ENCODE results near the gene PODN. TPM values are rescaled to one million over a fixed set of nuclear protein-coding genes. Genes with fewer than 3 reads are reported as not detected.

PODN gene
- total RNA-seq, 1 experiment from 2014 or later = not detected

DNA sequence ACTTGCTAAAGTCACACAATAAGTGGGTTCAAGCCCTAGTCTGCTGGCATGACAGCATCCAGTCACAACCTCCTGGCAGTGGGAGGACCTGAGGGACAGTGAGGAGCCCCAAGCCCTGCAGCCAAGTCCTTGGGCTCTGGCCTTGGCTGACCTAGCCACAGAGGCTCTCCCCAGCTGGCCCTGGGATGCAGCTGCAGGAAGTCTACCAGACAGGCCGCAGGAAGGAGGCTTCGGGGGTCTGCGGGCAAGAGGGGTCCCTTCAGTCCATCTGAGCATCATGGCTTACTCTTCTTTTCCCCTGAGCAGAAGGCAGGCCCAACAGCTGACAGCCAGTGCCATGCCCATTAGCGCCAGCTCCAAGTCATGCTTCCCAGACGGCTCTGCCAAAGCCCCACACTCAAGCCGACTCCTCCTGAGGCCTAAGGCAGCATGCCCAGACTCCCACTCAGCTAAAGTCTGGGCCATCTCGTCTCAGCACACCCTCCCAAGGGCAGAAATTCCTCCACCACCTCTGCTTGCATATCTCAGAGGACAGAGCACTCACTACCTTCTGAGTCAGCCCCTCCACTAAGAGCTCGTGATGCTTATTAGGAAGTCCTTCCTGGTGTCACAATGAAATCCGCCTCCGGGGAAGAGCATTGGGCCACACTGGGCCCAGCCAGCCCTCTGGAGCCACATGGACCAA is 60.3 kb downstream of the PODN start:
- Histone ChIP-seq H4K20me1 (ENCODE audit: insufficient read depth) (no peaks in the 10 kb centered on the region), H3K27me3 (ENCODE audit: insufficient read depth, low read depth) (no peaks in the 10 kb centered on the region), H2AFZ (no peak overlapping the region), H3K79me2 (ENCODE audit: low read depth) (no peaks in the 10 kb centered on the region), H3K27ac (no peak overlapping the region), H3F3A (ENCODE audit: insufficient read depth, low read depth) (no peaks in the 10 kb centered on the region), H3K4me3 (no peak overlapping the region), H3K9me3 (ENCODE audit: insufficient read depth, low read depth) (no peaks in the 10 kb centered on the region), H3K4me2 (no peak overlapping the region), H3K4me1 (replicated peaks; ENCODE audit: insufficient read depth) (no peaks in the 10 kb centered on the region), H3K9me2 (ENCODE audit: insufficient read depth) (no peaks in the 10 kb centered on the region), H3K36me3 (ENCODE audit: low read depth) (no peaks in the 10 kb centered on the region)
- BruUV-seq (replicated peaks) = no TSS peak
- ChIA-PET POLR2A (ENCODE audit: unreplicated experiment) (interaction anchor here (0.7 kb wide), 1 partner anchor 191 kb away, joined by 4 read pairs; no protein-coding TSS in a partner anchor), CTCF (no interaction called here)
- intact Hi-C loops (cut with micrococcal nuclease; ENCODE audit: unreplicated experiment) = no loop called here
- DNase-seq = no peak
- no peak for TF ChIP-seq EZH2 (IDR thresholded peaks at IDR 0.05; ENCODE audit: low read depth)
- TF ChIP-seq, protein P1, sequence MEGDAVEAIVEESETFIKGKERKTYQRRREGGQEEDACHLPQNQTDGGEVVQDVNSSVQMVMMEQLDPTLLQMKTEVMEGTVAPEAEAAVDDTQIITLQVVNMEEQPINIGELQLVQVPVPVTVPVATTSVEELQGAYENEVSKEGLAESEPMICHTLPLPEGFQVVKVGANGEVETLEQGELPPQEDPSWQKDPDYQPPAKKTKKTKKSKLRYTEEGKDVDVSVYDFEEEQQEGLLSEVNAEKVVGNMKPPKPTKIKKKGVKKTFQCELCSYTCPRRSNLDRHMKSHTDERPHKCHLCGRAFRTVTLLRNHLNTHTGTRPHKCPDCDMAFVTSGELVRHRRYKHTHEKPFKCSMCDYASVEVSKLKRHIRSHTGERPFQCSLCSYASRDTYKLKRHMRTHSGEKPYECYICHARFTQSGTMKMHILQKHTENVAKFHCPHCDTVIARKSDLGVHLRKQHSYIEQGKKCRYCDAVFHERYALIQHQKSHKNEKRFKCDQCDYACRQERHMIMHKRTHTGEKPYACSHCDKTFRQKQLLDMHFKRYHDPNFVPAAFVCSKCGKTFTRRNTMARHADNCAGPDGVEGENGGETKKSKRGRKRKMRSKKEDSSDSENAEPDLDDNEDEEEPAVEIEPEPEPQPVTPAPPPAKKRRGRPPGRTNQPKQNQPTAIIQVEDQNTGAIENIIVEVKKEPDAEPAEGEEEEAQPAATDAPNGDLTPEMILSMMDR (conservative IDR thresholded peaks at IDR 0.05) = no peak

DNA sequence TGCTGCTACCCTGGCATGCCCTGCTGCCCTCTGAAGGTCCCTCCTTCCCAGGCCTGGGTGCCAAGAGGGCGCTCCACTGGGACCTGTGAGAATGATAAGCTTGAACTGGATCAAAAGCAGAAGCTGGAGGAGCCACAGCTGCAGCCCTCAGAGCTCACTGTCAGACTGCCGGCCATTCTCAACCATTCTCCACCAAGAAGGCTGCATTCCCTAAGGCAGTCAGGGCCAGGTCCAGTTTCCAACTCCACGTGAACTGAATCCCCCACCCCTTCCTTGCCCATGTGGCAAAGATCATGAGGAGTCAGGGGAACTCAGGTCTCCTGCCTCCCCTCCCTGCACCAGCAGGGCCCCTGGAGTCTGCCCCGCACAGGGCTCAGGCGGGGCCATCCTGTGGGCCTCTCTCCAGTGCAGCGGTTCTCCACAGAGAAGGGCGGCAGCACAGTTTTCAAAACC is 61.0 kb downstream of the PODN start:
- Histone ChIP-seq H3K9me2 (ENCODE audit: insufficient read depth) (no peaks in the 10 kb centered on the region), H3K4me3 (no peak overlapping the region), H2AFZ (no peak overlapping the region), H3K79me2 (ENCODE audit: low read depth) (no peaks in the 10 kb centered on the region), H3K36me3 (ENCODE audit: low read depth) (no peaks in the 10 kb centered on the region), H3K27ac (no peak overlapping the region), H3F3A (ENCODE audit: insufficient read depth, low read depth) (no peaks in the 10 kb centered on the region), H4K20me1 (ENCODE audit: insufficient read depth) (no peaks in the 10 kb centered on the region), H3K4me2 (no peak overlapping the region), H3K9me3 (ENCODE audit: insufficient read depth, low read depth) (no peaks in the 10 kb centered on the region), H3K4me1 (replicated peaks; ENCODE audit: insufficient read depth) (no peaks in the 10 kb centered on the region), H3K27me3 (ENCODE audit: insufficient read depth, low read depth) (no peaks in the 10 kb centered on the region)
- intact Hi-C loops (cut with micrococcal nuclease; ENCODE audit: unreplicated experiment) = no loop called here
- ChIA-PET POLR2A (ENCODE audit: unreplicated experiment) (interaction anchor here (0.7 kb wide), 1 partner anchor 192 kb away, joined by 4 read pairs; no protein-coding TSS in a partner anchor), CTCF (no interaction called here)
- DNase-seq = no peak
- no peak for TF ChIP-seq EZH2 (IDR thresholded peaks at IDR 0.05; ENCODE audit: low read depth)
- TF ChIP-seq, protein P1 (conservative IDR thresholded peaks at IDR 0.05) = no peak
- BruUV-seq (replicated peaks) = no TSS peak

DNA sequence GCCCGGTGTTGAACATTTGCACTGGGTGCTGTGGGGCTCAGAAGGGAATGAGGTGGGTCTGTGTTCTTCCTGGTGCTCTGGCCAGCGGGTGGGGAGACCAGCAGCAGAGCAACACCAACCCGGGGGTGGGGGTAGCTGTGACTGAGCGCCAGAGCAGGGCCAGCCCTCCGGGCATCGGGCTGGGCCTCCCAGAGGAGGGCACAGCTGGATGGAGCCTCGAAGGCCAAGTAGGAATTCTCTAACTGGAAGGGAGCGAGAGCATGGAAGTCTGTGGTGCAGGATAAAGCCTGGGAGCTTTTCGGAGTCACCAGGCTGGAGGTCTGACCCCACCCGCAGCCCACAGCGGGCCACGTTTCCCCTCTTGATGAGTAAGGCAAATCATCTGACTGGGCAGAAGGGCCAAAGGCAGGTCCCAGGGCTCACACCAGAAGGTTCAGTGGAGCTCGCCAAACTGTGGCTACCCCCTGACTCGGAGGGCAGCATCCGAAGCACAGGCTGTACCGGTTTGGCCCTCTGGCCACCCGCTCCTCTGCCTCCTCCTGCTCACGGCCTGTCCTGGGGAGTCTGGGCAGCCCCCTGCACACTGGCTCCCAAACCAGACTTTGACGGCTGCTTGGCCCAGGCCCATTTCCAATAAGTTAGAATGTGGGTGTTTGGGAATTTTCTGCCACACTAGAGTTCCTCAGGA is 61.6 kb downstream of the PODN start:
- Histone ChIP-seq H4K20me1 (ENCODE audit: insufficient read depth) (no peaks in the 10 kb centered on the region), H3K27ac (no peak overlapping the region), H3K4me1 (replicated peaks; ENCODE audit: insufficient read depth) (no peaks in the 10 kb centered on the region), H3K27me3 (ENCODE audit: insufficient read depth, low read depth) (no peaks in the 10 kb centered on the region), H2AFZ (no peak overlapping the region), H3K4me3 (no peak overlapping the region), H3K79me2 (ENCODE audit: low read depth) (no peaks in the 10 kb centered on the region), H3K9me2 (ENCODE audit: insufficient read depth) (no peaks in the 10 kb centered on the region), H3K4me2 (no peak overlapping the region), H3K9me3 (ENCODE audit: insufficient read depth, low read depth) (no peaks in the 10 kb centered on the region), H3K36me3 (ENCODE audit: low read depth) (no peaks in the 10 kb centered on the region), H3F3A (ENCODE audit: insufficient read depth, low read depth) (no peaks in the 10 kb centered on the region)
- BruUV-seq (replicated peaks) = no TSS peak
- DNase-seq = no peak
- intact Hi-C loops (cut with micrococcal nuclease; ENCODE audit: unreplicated experiment) = no loop called here
- TF ChIP-seq, protein P1 (conservative IDR thresholded peaks at IDR 0.05) = no peak
- no peak for TF ChIP-seq EZH2 (IDR thresholded peaks at IDR 0.05; ENCODE audit: low read depth)
- POLR2A ChIA-PET (ENCODE audit: unreplicated experiment) = no interaction called here
- CTCF ChIA-PET = no interaction called here
